H4 (cell line): Measurements from ENCODE around the gene UTP4. TPM values are rescaled to one million over a fixed set of nuclear protein-coding genes. Genes with fewer than 3 reads are reported as not detected.
A peak's percentile ranks its signal among the peaks of the same experiment; 100 is the strongest.
"Not testable (repeated sequence)": the region's sequence is repeated elsewhere in the genome, so short reads cannot be mapped to it uniquely, and the experiment has no call there.

Source experiments
- DNase-seq: peaks from one replicate; pipeline ENCODE4 v3.0.0-alpha.2; 2015; ENCODE audit warnings: low spot score
- total RNA-seq: library from RNA; depleted of rRNA; stranded (reverse); fragments of >200 nt; shearing (Covaris generic); gene quantifications from 2 replicates; pipeline ENCODE4 v1.2.3, GENCODE V29; 2014

Gene UTP4
- total RNA-seq, 1 experiment from 2014 or later, result 16.3 TPM

- DNase-seq, result no peak
These were observed 22.0 kb upstream of the UTP4 start for GRCh38 chr16:69110406-69110805.

DNA sequence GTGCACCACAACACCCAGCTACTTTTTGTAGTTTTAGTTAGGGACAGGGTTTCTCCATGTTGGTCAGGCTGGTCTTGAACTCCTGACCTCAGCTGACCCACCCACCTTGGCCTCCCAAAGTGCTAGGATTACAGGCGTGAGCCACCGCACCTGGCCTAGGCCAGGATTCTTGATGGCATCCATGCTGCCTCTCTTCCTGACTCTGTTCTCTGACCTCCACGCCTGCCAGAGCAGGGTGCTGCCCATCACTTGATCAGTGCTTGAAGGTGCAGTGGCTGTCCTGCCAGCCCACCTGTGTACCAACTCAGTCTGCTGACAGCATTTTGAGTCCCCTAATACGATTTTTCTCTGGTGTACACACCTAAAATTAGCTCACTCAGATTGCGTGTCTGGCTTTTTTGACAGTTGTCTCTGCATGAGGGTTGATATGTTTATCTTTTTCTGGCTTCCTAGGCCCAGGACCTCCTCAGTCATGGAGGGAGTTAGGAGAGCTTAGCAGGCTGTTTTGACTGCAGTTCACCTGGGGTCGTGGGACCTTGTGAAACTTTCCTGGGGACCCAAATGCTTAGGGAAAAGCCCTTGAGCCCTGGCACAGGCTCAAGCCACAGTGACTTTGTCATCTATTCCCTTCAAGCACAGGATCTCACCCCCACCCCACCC, 21.1 kb upstream of the UTP4 start:
- DNase-seq, result no peak

- DNase-seq, result no peak
These were observed 20.6 kb upstream of the UTP4 start for GRCh38 chr16:69111876-69112230.

DNA sequence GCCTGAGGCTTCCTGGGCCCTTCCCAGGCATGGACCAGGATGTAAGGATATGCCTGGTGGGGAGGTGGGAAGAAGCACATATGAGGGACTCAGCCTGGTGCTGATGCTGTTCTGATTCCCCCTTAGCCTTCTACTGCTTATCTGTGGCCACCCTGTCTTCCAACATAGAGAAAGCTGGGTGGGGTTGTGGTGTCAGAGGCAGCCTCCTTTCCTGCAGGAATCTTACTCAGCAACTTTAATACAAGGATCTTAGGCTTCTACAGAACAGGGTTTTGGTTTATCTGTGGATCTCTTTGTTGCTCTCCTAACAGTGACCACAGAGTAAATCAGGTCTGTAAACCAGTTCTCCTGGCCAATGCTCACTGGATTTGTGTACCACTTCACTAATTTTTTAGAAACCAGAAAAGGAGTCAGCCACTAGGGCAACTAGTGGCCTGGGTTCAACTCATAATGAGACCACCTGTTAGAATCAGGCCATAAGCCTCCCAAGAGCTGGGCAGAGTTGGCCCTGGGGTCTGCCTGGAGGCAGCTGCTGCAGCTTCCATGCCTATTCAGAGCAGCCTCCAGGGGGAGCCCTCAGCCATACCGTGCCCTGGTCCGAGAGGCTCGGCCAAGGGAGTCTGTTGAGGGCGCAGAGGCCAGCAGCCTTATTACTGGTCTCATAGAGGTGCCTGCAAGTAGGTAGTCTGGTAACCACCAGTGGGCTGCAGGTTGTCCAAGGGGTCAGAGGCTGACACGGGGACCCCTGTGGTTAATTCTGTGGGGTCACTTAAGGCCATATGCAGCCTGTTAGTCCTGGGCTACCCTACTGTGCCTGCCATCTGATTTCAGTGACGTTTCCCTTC, 19.9 kb upstream of the UTP4 start:
- peak; percentile 27 for DNase-seq

DNA sequence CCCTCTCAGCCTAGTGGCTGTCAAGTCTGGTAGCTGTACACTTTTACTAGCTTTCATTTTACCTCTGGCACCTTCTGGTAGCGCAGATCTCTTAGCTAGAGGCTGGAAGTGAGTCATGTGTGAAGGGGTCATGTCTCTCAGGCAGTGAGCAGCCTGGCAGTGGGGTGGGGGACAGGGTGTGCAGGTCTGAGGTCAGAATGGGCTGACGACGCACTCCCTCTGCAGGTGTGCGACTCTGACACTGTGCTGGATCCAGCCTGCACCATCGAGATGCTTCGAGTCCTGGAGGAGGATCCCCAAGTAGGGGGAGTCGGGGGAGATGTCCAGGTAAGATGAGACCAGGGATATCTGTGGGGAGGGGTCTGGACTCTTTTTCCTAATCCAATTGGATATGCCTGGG, 19.2 kb upstream of the UTP4 start:
- DNase-seq, result no peak

- DNase-seq, result no peak
These were observed 18.0 kb upstream of the UTP4 start for GRCh38 chr16:69114346-69114975.

- DNase-seq, result no peak
These were observed 17.5 kb upstream of the UTP4 start for GRCh38 chr16:69114976-69115355.

DNA sequence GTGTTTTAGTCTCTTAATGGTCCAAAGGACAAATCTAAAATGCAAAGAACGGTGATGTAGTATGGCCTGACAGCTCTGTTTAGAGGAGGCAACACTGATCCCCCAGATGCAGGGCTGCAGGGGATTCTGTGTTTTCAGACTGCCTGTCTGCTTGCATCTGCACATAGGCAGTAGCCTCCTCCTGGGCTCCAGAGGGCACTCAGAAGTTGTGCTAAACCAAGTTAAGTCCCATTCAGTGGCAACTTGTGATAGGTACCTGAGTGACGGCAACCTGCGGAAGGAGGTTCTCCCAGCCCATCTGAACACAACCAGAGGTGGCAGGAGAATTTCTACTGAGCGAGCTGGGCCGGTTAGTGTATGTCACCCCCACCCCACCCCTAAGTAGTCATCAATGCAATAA, 17.1 kb upstream of the UTP4 start:
- no peak for DNase-seq

GRCh38 chr16:69115837-69116236, 16.6 kb upstream of the UTP4 start:
- no peak for DNase-seq

DNA sequence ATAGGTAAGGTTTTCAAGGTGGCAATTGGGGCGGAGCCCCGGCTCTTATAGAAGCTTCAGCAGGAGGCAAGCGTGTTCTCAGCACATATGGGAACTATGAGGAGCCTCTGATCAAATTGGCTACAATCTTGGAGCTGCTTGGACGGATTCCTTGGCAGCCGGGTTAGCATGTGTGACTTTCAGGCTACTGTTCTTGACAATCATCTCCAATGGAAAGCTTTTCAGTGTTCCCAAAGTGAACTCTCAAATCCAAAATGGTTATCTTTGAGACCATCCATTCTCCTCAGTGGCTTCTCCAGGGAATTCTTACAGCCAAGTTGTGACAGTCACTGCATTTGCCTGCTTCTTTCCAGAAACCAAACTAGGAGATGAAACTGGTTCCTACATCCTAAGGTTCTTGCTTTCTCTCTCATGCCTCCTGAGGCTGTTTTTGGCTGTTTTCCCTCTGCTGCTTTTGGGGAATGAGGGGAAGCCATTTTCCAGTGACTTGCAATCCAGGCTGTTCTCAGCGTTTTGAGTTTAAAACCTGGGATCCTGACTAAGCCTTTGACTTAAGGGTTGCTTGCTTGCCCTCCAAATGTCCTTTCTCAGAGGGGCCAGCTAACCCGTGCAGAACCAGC, 16.1 kb upstream of the UTP4 start:
- no peak for DNase-seq

DNA sequence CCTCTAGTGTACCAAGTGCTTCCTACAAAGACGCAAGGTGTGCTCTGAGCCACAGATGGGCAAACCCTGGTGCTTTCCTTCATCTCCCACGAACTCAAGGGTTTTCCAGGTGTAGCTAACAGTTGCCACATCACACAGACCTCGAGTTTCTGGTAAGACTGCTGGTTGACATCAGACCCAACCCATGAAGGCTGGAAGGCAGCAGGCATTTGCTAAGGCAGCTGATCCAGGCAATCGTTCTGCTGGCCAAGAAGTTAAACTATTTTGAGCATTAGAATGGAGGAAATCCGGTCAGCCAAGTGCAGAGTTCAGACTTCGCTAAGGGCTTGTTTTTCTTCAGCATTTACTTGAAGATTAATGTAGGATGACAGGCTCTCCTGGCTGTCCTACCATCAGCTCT, 15.5 kb upstream of the UTP4 start:
- DNase-seq, result no peak

DNA sequence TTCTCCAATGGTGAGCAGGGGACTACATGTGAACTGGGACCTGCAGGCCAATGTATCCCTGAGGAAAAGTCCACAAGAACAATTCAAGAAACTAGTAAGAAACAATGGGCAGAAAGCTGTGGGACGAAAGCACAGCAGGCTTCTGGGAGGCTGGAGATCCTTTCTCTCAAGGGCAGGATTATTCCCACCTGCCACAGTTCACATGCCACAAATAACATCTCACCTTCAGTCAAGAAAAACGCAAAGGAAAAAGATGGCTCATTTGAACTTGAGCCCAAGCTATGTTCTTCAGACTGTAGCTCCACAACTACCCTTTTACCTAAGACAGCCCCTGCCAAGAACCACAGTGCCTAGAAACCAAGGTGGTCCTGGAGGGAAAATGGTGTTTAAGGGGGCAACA, 14.0 kb upstream of the UTP4 start:
- no peak for DNase-seq

- no peak for DNase-seq
These were observed 13.5 kb upstream of the UTP4 start for GRCh38 chr16:69118994-69119393.

DNA sequence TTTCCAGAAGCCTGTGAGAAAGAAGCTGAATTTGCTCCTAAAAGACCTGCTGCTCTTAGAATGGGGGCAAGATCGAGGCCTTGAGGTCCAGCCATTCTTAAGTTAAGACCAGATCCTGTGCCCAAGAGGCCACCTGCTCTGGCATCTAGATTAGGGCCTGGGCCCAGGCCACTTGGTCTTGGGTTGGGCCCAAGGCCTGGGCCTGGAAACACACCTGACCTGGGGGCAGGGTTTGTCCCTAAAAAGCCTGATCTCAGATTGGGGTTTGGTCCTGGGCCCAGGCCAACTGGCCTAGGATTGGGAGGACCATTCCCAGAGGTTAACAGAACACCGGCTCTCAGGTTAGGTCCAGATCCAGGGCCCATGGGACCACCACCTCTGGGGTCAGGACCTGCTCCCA, 12.9 kb upstream of the UTP4 start:
- no peak for DNase-seq

DNA sequence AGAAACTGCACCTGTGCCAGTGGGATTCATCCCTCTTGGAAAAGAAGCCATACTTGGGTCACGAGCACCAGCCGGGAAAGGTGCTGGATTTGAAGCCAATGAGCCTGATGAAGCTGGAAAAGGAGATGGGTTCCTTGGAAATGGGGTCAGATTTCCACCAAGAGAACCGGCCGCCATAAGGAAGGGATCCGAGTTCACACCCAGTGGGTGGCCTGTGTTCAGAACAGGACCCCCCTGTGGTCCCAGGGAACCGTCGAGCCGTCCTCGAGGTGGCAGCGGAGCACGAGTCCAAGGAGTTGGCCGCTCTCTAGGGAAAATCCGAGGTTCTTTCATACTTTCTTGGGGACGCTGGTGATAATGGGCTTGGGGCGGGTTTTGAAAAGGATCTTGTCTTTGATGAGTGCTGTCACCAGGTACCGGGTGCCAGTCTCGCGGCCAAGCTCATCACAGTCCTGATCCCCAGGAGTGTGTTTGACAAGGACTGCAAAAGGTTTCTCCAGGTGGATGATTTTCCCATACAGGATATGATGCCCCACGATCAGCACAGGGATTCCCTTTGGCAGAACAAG, 12.3 kb upstream of the UTP4 start:
- no peak for DNase-seq

DNA sequence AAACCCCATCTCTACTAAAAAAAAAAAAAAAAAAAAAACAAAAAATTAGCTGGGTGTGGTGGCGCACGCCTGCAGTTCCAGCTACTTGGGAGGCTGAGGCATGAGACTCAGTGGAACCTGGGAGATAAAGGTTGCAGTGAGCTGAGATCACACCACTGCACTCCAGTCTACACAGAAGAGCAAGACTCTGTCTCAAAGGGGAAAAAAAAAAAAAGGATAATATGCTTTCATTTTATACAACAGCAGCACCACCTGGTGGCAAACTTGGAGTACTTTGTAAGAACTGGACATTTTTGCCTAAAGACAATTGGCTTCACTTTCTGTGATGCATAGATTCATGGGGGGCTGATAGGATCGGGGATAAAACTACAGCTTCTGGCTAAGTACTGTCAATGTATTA, 8.5 kb upstream of the UTP4 start:
- DNase-seq, result peak; percentile 66

GRCh38 chr16:69124406-69124805, 8.0 kb upstream of the UTP4 start:
- DNase-seq, result not testable (repeated sequence)

DNA sequence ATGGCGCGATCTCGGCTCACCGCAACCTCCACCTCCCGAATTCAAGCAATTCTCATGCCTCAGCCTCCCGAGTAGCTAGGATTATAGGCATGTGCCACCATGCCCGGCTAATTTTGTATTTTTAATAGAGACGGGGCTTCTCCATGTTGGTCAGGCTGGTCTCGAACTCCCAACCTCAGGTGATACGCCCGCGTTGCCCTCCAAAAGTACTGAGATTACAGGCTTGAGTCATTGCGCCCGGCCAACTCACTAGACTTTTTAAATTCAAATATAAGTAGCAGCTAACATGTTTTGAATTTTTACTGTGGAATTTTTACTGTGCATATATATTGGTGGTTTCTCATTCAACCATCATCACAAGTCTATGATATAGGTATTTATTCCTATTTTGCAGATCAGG, 7.5 kb upstream of the UTP4 start:
- DNase-seq, result not testable (repeated sequence)

- no peak for DNase-seq
These were observed 6.2 kb upstream of the UTP4 start for GRCh38 chr16:69126221-69126620.

GRCh38 chr16:69126801-69127200, 5.6 kb upstream of the UTP4 start:
- DNase-seq, result not testable (repeated sequence)

DNA sequence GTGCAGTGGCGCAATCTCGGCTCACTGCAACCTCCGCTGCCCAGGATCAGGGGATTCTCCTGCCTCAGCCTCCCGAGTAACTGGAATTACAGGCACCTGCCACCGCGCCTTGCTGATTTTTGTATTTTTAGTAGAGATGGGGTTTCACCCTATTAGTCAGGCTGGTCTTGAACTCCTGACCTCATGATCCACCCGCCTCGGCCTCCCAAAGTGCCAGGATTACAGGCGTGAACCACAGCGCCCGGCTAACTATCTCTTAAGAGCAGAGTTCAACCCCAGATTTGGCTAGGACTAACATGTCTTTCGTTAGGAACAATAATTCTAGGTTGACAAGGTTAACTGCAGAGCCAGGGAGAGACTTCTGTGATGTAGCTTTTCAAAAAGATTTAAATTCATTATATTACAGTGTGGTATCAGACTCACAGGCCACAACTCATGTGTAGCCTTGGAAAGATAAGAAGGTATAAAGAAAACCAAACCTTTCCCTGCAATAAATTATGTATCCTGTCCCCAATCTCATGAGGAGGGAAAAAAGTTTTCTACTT, 4.4 kb upstream of the UTP4 start:
- DNase-seq, result no peak

DNA sequence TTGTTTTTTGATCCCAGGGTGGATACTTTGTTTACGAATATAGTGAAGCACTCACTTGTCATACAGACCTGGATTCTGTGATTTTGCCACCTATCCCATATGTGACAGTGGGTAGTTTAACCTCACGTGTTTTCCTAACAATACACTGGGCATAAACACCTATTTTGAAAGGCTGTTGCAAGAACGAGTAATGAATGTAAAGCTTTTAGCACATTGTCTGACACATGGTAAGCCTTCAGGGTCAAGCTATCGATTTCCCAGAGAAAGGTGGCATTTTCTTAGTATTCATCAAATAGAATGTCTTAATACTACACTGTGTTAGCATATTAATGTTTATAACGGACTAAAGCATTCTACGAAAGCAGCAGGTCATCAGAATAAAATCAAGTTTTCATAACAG, 2.0 kb upstream of the UTP4 start:
- no peak for DNase-seq
